HG02970 (cell line): ENCODE measurements around the gene MALRD1.

Experiments used
- ATAC-seq: cut with Tn5 transposase; IDR thresholded peaks from one replicate; pipeline ENCODE4 v1.9.1; 2021; ENCODE audit warnings: mild to moderate bottlenecking, moderate library complexity, moderate number of reproducible peaks; ENCODE audit not compliant: unreplicated experiment, low FRiP score

The MALRD1 gene

GRCh38 chr10:19561181-19561580 is 512.6 kb downstream of the MALRD1 start:
- ATAC-seq, result no peak

GRCh38 chr10:19563388-19564141 is 515.0 kb downstream of the MALRD1 start:
- ATAC-seq, result no peak

GRCh38 chr10:19570120-19570519 is 521.5 kb downstream of the MALRD1 start:
- no peak for ATAC-seq

- no peak for ATAC-seq
Measured at GRCh38 chr10:19570991-19571390, 522.4 kb downstream of the MALRD1 start.

- no peak for ATAC-seq
Measured at GRCh38 chr10:19572056-19572455, 523.5 kb downstream of the MALRD1 start.

- ATAC-seq, result no peak
Measured at GRCh38 chr10:19576576-19576975, 528.0 kb downstream of the MALRD1 start.

GRCh38 chr10:19577381-19577780 is 528.8 kb downstream of the MALRD1 start:
- ATAC-seq, result no peak

GRCh38 chr10:19577807-19578206 is 529.2 kb downstream of the MALRD1 start:
- no peak for ATAC-seq

GRCh38 chr10:19578571-19578970 is 530.0 kb downstream of the MALRD1 start:
- ATAC-seq, result no peak

GRCh38 chr10:19579761-19580545 is 531.4 kb downstream of the MALRD1 start:
- no peak for ATAC-seq

GRCh38 chr10:19580691-19581090 is 532.1 kb downstream of the MALRD1 start:
- ATAC-seq, result no peak

- no peak for ATAC-seq
Measured at GRCh38 chr10:19588608-19589007, 540.0 kb downstream of the MALRD1 start.

GRCh38 chr10:19592276-19592675 is 543.7 kb downstream of the MALRD1 start:
- no peak for ATAC-seq

- no peak for ATAC-seq
Measured at GRCh38 chr10:19595212-19595845, 546.7 kb downstream of the MALRD1 start.

- no peak for ATAC-seq
Measured at GRCh38 chr10:19605806-19606205, 557.2 kb downstream of the MALRD1 start.

- no peak for ATAC-seq
Measured at GRCh38 chr10:19606968-19607367, 558.4 kb downstream of the MALRD1 start.

GRCh38 chr10:19611775-19612174 is 563.2 kb downstream of the MALRD1 start:
- no peak for ATAC-seq

GRCh38 chr10:19616966-19617365 is 568.4 kb downstream of the MALRD1 start:
- no peak for ATAC-seq

- ATAC-seq, result no peak
Measured at GRCh38 chr10:19620811-19621210, 572.2 kb downstream of the MALRD1 start.

GRCh38 chr10:19623321-19623720 is 574.7 kb downstream of the MALRD1 start:
- ATAC-seq, result no peak

- no peak for ATAC-seq
Measured at GRCh38 chr10:19626156-19626555, 577.6 kb downstream of the MALRD1 start.
